Endothelial cell of umbilical vein (primary cell): ENCODE results near the gene FKBP6. TPM values are rescaled to one million over a fixed set of nuclear protein-coding genes. Genes with fewer than 3 reads are reported as not detected.
A peak's percentile ranks its signal among the peaks of the same experiment; 100 is the strongest.
"Not testable (repeated sequence)": the region's sequence is repeated elsewhere in the genome, so short reads cannot be mapped to it uniquely, and the experiment has no call there.

Source experiments
- BruUV-seq: library from RNA; stranded (reverse); fragments of 400-500 nt; replicated peaks from 2 replicates; lab custom pipeline; 2021; lab: Mats Ljungman, UMichigan
- CTCF ChIA-PET: fragments of 300-600, 350-600 bp; sonication (Branson Sonifier 250); formaldehyde crosslinking; loops from one replicate; lab custom pipeline; 2021; ENCODE audit warnings: antibody characterized with exemption, inconsistent platforms; lab: Charles Lee
- POLR2A ChIA-PET: fragments of 300-600, 350-600 bp; sonication (Branson Sonifier 250); formaldehyde crosslinking; loops from one replicate; lab custom pipeline; 2021; ENCODE audit warnings: antibody characterized with exemption, inconsistent platforms; lab: Charles Lee
- DNase-seq: peaks from one replicate; pipeline ENCODE4 v3.0.0-alpha.2; 2011; ENCODE audit warnings: low read depth, low spot score
- FAIRE-seq: peaks from 2 replicates; lab custom pipeline; 2011; peaks lifted over from hg19 to GRCh38; lab: Jason Lieb, UNC
- H2AFZ ChIP-seq: 2 replicates; pipeline ENCODE4 v1.6.0; 2012; ENCODE audit warnings: low read depth, low read length, control low read depth, inconsistent platforms
- H3K27ac ChIP-seq: 2 replicates; pipeline ENCODE4 v1.5.1; 2011; ENCODE audit warnings: low read depth, mild to moderate bottlenecking, control low read depth, low read length, moderate library complexity; ENCODE audit not compliant: insufficient read depth
- H3K27me3 ChIP-seq, 2 experiments: 2 replicates each; pipeline versions ENCODE4 v1.6.0 to v1.6.1; 2011; ENCODE audit warnings: low read length in 2 of 2, mixed read lengths in 1 of 2; ENCODE audit not compliant: control insufficient read depth in 2 of 2, insufficient read depth in 2 of 2
- H3K36me3 ChIP-seq, 2 experiments: 2 replicates in 1 of 2; 3 replicates in 1 of 2; pipeline ENCODE4 v1.5.1; 2011; ENCODE audit warnings: low read length in 2 of 2, mild to moderate bottlenecking in 1 of 2, moderate library complexity in 1 of 2; ENCODE audit not compliant: control insufficient read depth in 2 of 2, insufficient read depth in 2 of 2; ENCODE audit errors: extremely low read depth in 1 of 2
- H3K4me1 ChIP-seq: 3 replicates; pipeline ENCODE4 v1.5.1; 2011; ENCODE audit warnings: mild to moderate bottlenecking, low read length; ENCODE audit not compliant: control insufficient read depth, insufficient read depth; ENCODE audit errors: extremely low read depth
- H3K4me2 ChIP-seq: 2 replicates; pipeline ENCODE4 v1.6.1; 2011; ENCODE audit warnings: low read length, control low read depth, mixed read lengths; ENCODE audit not compliant: insufficient read depth
- H3K4me3 ChIP-seq, 3 experiments: fragments of 200-600 bp in 1 of 3; sonication (generic), shearing (Covaris generic) in 1 of 3; replicated peaks in 1 of 3; 2 replicates each; pipeline ENCODE4 v1.5.1; 2011 to 2016; ENCODE audit warnings: control low read depth in 3 of 3, low read length in 3 of 3, mild to moderate bottlenecking in 2 of 3, inconsistent platforms in 1 of 3, low read depth in 1 of 3, moderate library complexity in 1 of 3; ENCODE audit not compliant: insufficient read depth in 1 of 3
- H3K79me2 ChIP-seq: 2 replicates; pipeline ENCODE4 v1.6.0; 2012; ENCODE audit warnings: low read length, inconsistent platforms; ENCODE audit not compliant: control insufficient read depth, insufficient read depth
- H3K9ac ChIP-seq: replicated peaks from 2 replicates; pipeline ENCODE3; 2011; ENCODE audit warnings: low read length, control low read depth; ENCODE audit not compliant: insufficient read depth; ENCODE audit errors: extremely low read depth
- H3K9me1 ChIP-seq: replicated peaks from 3 replicates; pipeline ENCODE4 v1.6.0; 2011; ENCODE audit warnings: mild to moderate bottlenecking, low read length; ENCODE audit not compliant: control insufficient read depth, insufficient read depth; ENCODE audit errors: extremely low read depth
- H3K9me3 ChIP-seq: replicated peaks from 2 replicates; pipeline ENCODE4 v1.5.1; 2012; ENCODE audit warnings: low read length, inconsistent platforms; ENCODE audit not compliant: control insufficient read depth, insufficient read depth
- H4K20me1 ChIP-seq: replicated peaks from 2 replicates; pipeline ENCODE3; 2011; ENCODE audit warnings: mild to moderate bottlenecking, low read length; ENCODE audit not compliant: control insufficient read depth, insufficient read depth; ENCODE audit errors: extremely low read depth
- JUN ChIP-seq: IDR thresholded peaks from 2 replicates; pipeline ENCODE4 v1.6.1; 2011; ENCODE audit warnings: borderline replicate concordance, low read depth; ENCODE audit not compliant: insufficient read length, insufficient read depth
- POLR2AphosphoS5 ChIP-seq: IDR thresholded peaks from 2 replicates; pipeline ENCODE4 v1.6.1; 2012; ENCODE audit warnings: low read depth, mild to moderate bottlenecking, control low read depth, low read length, moderate library complexity; ENCODE audit not compliant: insufficient read depth
- dilution Hi-C: fragments of 300-500 bp; cut with MboI; formaldehyde crosslinking; loops from one replicate; pipeline ENCODE4 v1.15.0; 2019; ENCODE audit warnings: low sequenced_read_pairs; ENCODE audit not compliant: extremely low pct_ligation_motif_present
- intact Hi-C: fragments of 100-400 bp; cut with micrococcal nuclease; formaldehyde crosslinking; loops from one replicate; pipeline ENCODE4 v1.10.0; 2022
- polyA plus RNA-seq, 4 experiments: library from polyadenylated mRNA; depleted of rRNA in 3 of 4; stranded (reverse) in 3 of 4; unstranded in 1 of 4; fragments of >200 nt; gene quantifications; 2 replicates each; pipeline versions ENCODE4 v1.2.1 to v1.2.3, GENCODE V29; 2011 to 2012; ENCODE audit warnings: missing spikeins in 1 of 4
- total RNA-seq: library from RNA; stranded (reverse); gene quantifications from 2 replicates; pipeline ENCODE4 v1.2.3, GENCODE V29; 2021
- TF ChIP-seq, protein P1 (sequence below), 2 donors: IDR thresholded peaks; 1 replicate in 1 of 2; 2 replicates in 1 of 2; pipeline ENCODE4 v1.5.1; 2011; ENCODE audit warnings: low read length in 2 of 2, mild to moderate bottlenecking in 2 of 2, moderate library complexity in 2 of 2, control low read depth in 1 of 2, inconsistent platforms in 1 of 2, low read depth in 1 of 2; ENCODE audit not compliant: insufficient read depth in 1 of 2; ENCODE audit errors: extremely low read depth in 1 of 2
- TF ChIP-seq, protein P2 (sequence below): IDR thresholded peaks from 2 replicates; pipeline ENCODE4 v1.6.1; 2011; ENCODE audit not compliant: insufficient read depth, insufficient read length

FKBP6 gene
- total and polyA plus RNA-seq, 2 donors (not counting 3 experiments of a cell fraction or from before 2014, with no cell fraction given): 0.04 TPM; not detected in 1

DNA sequence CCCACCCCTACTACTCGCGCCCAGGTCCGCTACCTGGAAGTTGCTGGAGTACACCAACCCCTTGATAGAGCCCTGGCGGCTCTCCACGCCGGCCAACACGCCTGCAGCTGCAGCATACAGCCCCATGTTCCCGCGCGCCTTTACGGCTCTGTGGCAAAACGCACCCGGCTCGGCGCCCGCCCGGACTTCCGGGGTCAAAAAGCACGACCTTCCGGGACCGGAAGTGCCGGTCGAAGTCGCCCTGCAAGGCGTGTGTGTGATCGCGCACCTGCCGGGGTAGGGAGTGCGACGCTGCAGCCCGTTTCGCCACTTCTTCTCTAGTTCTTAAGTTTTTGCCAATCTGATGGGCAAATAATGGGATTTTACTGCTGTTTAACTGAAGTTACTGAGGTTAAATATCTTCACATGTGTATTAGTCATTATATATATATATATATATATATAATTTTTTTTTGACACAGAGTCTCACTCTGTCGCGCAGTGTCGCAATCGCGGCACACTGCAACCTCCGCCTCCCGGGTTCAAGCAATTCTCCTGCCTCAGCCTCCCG, 19.2 kb upstream of the FKBP6 start, which contains the start of gene NSUN5:
Gene NSUN5 (minus strand): TSS at position 162 of the 550 bp plus-strand sequence. CDS start 36 bp downstream, at position 126.
- intact Hi-C loops (no loop called here), dilution Hi-C loops (no loop called here)
- DNase-seq (peak; percentile 36), FAIRE-seq (peak; percentile 53)
- Histone ChIP-seq H3K9ac (no peak within 1 kb of the TSS), H2AFZ (peak within 1 kb of the TSS; percentile 73), H3K27ac (no peak within 1 kb of the TSS), H3K4me1 (no peaks in the 10 kb centered on the region), H4K20me1 (no peaks in the 10 kb centered on the region), H3K4me3 (peak within 1 kb of the TSS; percentile 20 to 57 (median 33)), H3K79me2 (no peaks in the 10 kb centered on the region), H3K9me1 (no peaks in the 10 kb centered on the region), H3K36me3 (no peaks in the 10 kb centered on the region), H3K4me2 (peak within 1 kb of the TSS; percentile 50), H3K9me3 (no peaks in the 10 kb centered on the region), H3K27me3 (no peaks in the 10 kb centered on the region)
- POLR2A ChIA-PET: no interaction called here
- CTCF ChIA-PET: interaction anchor here (0.9 to 1.4 kb wide), 2 partner anchors 15 to 143 kb away, joined by 4 read pairs; no protein-coding TSS in a partner anchor
- TF ChIP-seq POLR2AphosphoS5 (peak; percentile 68), JUN (no peak)
- TF ChIP-seq, protein P1, sequence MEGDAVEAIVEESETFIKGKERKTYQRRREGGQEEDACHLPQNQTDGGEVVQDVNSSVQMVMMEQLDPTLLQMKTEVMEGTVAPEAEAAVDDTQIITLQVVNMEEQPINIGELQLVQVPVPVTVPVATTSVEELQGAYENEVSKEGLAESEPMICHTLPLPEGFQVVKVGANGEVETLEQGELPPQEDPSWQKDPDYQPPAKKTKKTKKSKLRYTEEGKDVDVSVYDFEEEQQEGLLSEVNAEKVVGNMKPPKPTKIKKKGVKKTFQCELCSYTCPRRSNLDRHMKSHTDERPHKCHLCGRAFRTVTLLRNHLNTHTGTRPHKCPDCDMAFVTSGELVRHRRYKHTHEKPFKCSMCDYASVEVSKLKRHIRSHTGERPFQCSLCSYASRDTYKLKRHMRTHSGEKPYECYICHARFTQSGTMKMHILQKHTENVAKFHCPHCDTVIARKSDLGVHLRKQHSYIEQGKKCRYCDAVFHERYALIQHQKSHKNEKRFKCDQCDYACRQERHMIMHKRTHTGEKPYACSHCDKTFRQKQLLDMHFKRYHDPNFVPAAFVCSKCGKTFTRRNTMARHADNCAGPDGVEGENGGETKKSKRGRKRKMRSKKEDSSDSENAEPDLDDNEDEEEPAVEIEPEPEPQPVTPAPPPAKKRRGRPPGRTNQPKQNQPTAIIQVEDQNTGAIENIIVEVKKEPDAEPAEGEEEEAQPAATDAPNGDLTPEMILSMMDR (IDR thresholded peaks at IDR 0.05; ENCODE audit: extremely low read depth in 1 of 2, insufficient read depth in 1 of 2, low read depth in 1 of 2, low read length in 2 of 2): no peak
- TF ChIP-seq, protein P2, sequence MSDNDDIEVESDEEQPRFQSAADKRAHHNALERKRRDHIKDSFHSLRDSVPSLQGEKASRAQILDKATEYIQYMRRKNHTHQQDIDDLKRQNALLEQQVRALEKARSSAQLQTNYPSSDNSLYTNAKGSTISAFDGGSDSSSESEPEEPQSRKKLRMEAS: no peak
- no TSS peak for BruUV-seq

DNA sequence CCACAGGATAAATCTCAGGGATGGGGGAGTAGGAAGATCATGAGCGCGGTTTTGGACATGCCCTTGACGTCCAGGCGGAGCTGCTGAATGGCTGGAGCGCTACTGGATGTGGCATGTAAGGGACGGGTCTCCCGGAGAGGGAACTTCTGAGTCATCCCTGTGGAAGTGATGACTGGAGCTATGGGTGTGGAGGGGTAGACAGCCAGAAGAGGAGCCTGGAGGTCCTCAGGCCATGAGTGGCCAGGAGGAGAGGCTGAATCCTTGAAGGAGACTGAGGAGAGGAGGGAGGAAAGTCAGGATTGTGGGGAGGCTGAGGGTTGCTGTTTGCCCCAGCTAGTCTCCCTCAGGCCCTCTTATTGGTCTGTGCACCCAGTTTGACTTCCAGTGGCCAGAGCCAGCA, 16.5 kb upstream of the FKBP6 start:
- intact Hi-C loops, H3K27me3 ChIP-seq, FAIRE-seq, H3K4me2 ChIP-seq, H3K4me1 ChIP-seq, CTCF ChIA-PET, H3K4me3 ChIP-seq, BruUV-seq, POLR2A ChIA-PET, H3K9ac ChIP-seq, H4K20me1 ChIP-seq, H2AFZ ChIP-seq, H3K27ac ChIP-seq, dilution Hi-C loops, H3K79me2 ChIP-seq, H3K9me1 ChIP-seq, H3K36me3 ChIP-seq, DNase-seq, H3K9me3 ChIP-seq: not testable (repeated sequence)
